Measurements from ENCODE around the gene ARHGAP12. TPM values are rescaled to one million over a fixed set of nuclear protein-coding genes. Genes with fewer than 3 reads are reported as not detected.

The ARHGAP12 gene
- polyA plus RNA-seq, 1 of the 3 experiments (the other 2 are of a cell fraction): 8.6 TPM

GRCh38 chr10:31958856-31959255 lies 30.2 kb upstream of the ARHGAP12 start:
- POLR2A ChIA-PET: no interaction called here
- Histone ChIP-seq H3K9me2 (no peaks in the 10 kb centered on the region), H3K4me1 (ENCODE audit: control insufficient read depth in 1 of 2, insufficient read depth in 2 of 2, low read depth in 1 of 2, low read length in 1 of 2) (peaks cover 0 to 9% of the 10 kb centered on the region in 2 experiments; a peak in 1 of 4 replicates), H3F3A (replicated peaks; ENCODE audit: insufficient read depth) (no peaks in the 10 kb centered on the region), H3K79me2 (ENCODE audit: insufficient read depth) (no peaks in the 10 kb centered on the region), H4K20me1 (ENCODE audit: insufficient read depth) (no peaks in the 10 kb centered on the region), H3K9me3 (0 out of 2 replicates have a peak, but pooled peaks cover 1% of the 10 kb centered on the region), H3K36me3 (replicated peaks in 1 of 2; ENCODE audit: control insufficient read depth in 1 of 2, insufficient read depth in 2 of 2, low read length in 1 of 2) (no peaks in the 10 kb centered on the region), H3K9ac (no peak overlapping the region), H3K27me3 (ENCODE audit: insufficient read depth) (no peaks in the 10 kb centered on the region), H3K4me2 (no peak overlapping the region), H3K27ac (ENCODE audit: low read depth in 2 of 2, low read length in 1 of 2) (no peak overlapping the region), H2AFZ (ENCODE audit: low read depth) (no peak overlapping the region), H3K4me3 (ENCODE audit: low read depth in 2 of 2, low read length in 1 of 2) (no peak overlapping the region)
- DNase-seq: no peak
- no peak for TF ChIP-seq YY1 (IDR thresholded peaks at IDR 0.05; ENCODE audit: low read depth)
- no peak for TF ChIP-seq CHD2 (IDR thresholded peaks at IDR 0.05; ENCODE audit: low read length, partially characterized antibody)
- TF ChIP-seq NFIC (IDR thresholded peaks at IDR 0.05; ENCODE audit: borderline replicate concordance): no peak
- no peak for TF ChIP-seq RCOR1 (IDR thresholded peaks at IDR 0.05; ENCODE audit: low read length)
- no peak for TF ChIP-seq NRF1 (IDR thresholded peaks at IDR 0.05; ENCODE audit: low read depth, low read length)
- no peak for TF ChIP-seq EP300 (IDR thresholded peaks at IDR 0.05; ENCODE audit: borderline replicate concordance in 1 of 2, low read depth in 1 of 2, low read length in 1 of 2)
- TF ChIP-seq FOSL2 (IDR thresholded peaks at IDR 0.05; ENCODE audit: borderline replicate concordance, low read depth): no peak
- TF ChIP-seq RXRA (IDR thresholded peaks at IDR 0.05; ENCODE audit: borderline replicate concordance, low read depth): no peak
- no peak for TF ChIP-seq MXI1 (IDR thresholded peaks at IDR 0.05; ENCODE audit: low read depth, low read length)
- TF ChIP-seq SIN3A (IDR thresholded peaks at IDR 0.05; ENCODE audit: borderline replicate concordance, low read depth, low read length): no peak
- TF ChIP-seq FOXJ3 (CRISPR knock-in tag; IDR thresholded peaks at IDR 0.05): no peak
- no peak for TF ChIP-seq MEF2A (IDR thresholded peaks at IDR 0.05; ENCODE audit: borderline replicate concordance, low read depth)
- no peak for TF ChIP-seq GABPA (IDR thresholded peaks at IDR 0.05; ENCODE audit: low read depth)
- no peak for TF ChIP-seq PBX3 (IDR thresholded peaks at IDR 0.05)
- no peak for TF ChIP-seq REST (IDR thresholded peaks at IDR 0.05; ENCODE audit: low read depth, low read length)
- no peak for TF ChIP-seq SMC3 (IDR thresholded peaks at IDR 0.05; ENCODE audit: low read depth, low read length)
- no peak for TF ChIP-seq ZBTB33 (IDR thresholded peaks at IDR 0.05; ENCODE audit: borderline replicate concordance, low read depth)
- TF ChIP-seq USF1 (IDR thresholded peaks at IDR 0.05; ENCODE audit: borderline replicate concordance, low read depth): no peak
- TF ChIP-seq IRF3 (IDR thresholded peaks at IDR 0.05; ENCODE audit: low read depth, low read length): no peak
- 84% methylated on average over 2 of the region's 2 CpGs for WGBS (ENCODE audit: low lambda C conversion rate)
- CTCF ChIA-PET: interaction anchor here (0.9 kb wide), 1 partner anchor 46 kb away, joined by 3 read pairs; no protein-coding TSS in a partner anchor
